ENCODE results near the gene LPCAT3.

The LPCAT3 gene

GRCh38 chr12:6939191-6939540 lies 79.1 kb downstream of the LPCAT3 start:
- Histone ChIP-seq H3K4me1 (peaks cover 12% of the 10 kb centered on the region), H3K27ac (no peak overlapping the region), H3K9ac (no peak overlapping the region), H2AFZ (no peak overlapping the region), H3K27me3 (ENCODE audit: control insufficient read depth, insufficient read depth, low read length) (no peaks in the 10 kb centered on the region), H3K79me2 (peaks cover 4% of the 10 kb centered on the region), H3K9me3 (ENCODE audit: control insufficient read depth, low read length) (no peaks in the 10 kb centered on the region), H3K4me2 (ENCODE audit: low read length) (no peak overlapping the region), H3K4me3 (ENCODE audit: low read depth, low read length) (no peak overlapping the region), H3K36me3 (ENCODE audit: control insufficient read depth, insufficient read depth, low read length) (no peaks in the 10 kb centered on the region)
- no peak for TF ChIP-seq CTCF (IDR thresholded peaks at IDR 0.05)

DNA sequence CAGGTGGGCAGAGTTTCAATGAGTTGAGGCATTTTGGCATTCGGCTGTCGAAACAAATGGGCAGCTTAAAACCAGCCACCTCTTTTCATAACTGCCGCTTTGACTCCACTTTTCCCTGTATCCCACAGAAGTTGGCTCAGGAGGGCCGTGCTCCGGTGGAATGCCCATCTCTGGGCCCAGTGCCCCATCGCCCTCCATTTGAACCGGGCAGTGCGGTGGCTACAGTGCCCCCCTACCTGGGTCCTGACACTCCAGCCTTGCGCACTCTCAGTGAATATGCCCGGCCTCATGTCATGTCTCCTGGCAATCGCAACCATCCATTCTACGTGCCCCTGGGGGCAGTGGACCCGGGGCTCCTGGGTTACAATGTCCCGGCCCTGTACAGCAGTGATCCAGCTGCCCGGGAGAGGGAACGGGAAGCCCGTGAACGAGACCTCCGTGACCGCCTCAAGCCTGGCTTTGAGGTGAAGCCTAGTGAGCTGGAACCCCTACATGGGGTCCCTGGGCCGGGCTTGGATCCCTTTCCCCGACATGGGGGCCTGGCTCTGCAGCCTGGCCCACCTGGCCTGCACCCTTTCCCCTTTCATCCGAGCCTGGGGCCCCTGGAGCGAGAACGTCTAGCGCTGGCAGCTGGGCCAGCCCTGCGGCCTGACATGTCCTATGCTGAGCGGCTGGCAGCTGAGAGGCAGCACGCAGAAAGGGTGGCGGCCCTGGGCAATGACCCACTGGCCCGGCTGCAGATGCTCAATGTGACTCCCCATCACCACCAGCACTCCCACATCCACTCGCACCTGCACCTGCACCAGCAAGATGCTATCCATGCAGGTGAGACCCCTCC lies 79.7 kb downstream of the LPCAT3 start:
- Histone ChIP-seq H3K9me3 (ENCODE audit: control insufficient read depth, low read length) (no peaks in the 10 kb centered on the region), H2AFZ (no peak overlapping the region), H3K4me3 (ENCODE audit: low read depth, low read length) (peak overlapping the region; percentile 54), H3K27me3 (ENCODE audit: control insufficient read depth, insufficient read depth, low read length) (no peaks in the 10 kb centered on the region), H3K4me1 (peaks cover 14% of the 10 kb centered on the region), H3K79me2 (peaks cover 4% of the 10 kb centered on the region), H3K36me3 (ENCODE audit: control insufficient read depth, insufficient read depth, low read length) (no peaks in the 10 kb centered on the region), H3K9ac (no peak overlapping the region), H3K4me2 (ENCODE audit: low read length) (peak overlapping the region; percentile 43), H3K27ac (peak overlapping the region; percentile 79)
- no peak for TF ChIP-seq CTCF (IDR thresholded peaks at IDR 0.05)

GRCh38 chr12:6937481-6938352 lies 80.6 kb downstream of the LPCAT3 start:
- peak; percentile 97 for TF ChIP-seq CTCF (IDR thresholded peaks at IDR 0.05)
- H3K27me3 ChIP-seq (ENCODE audit: control insufficient read depth, insufficient read depth, low read length), result no peaks in the 10 kb centered on the region
- H3K9me3 ChIP-seq (ENCODE audit: control insufficient read depth, low read length), result no peaks in the 10 kb centered on the region
- H3K9ac ChIP-seq, result no peak overlapping the region
- peak overlapping the region; percentile 55 for H2AFZ ChIP-seq
- H3K4me1 ChIP-seq, result peaks cover 18% of the 10 kb centered on the region
- no peaks in the 10 kb centered on the region for H3K36me3 ChIP-seq (ENCODE audit: control insufficient read depth, insufficient read depth, low read length)
- H3K4me3 ChIP-seq (ENCODE audit: low read depth, low read length), result peak overlapping the region; percentile 54
- H3K79me2 ChIP-seq, result peaks cover 7% of the 10 kb centered on the region
- peak overlapping the region; percentile 88 for H3K4me2 ChIP-seq (ENCODE audit: low read length)
- H3K27ac ChIP-seq, result peak overlapping the region; percentile 79

GRCh38 chr12:6936636-6937480 lies 81.4 kb downstream of the LPCAT3 start:
- peak overlapping the region; percentile 88 for H3K4me2 ChIP-seq (ENCODE audit: low read length)
- no peaks in the 10 kb centered on the region for H3K9me3 ChIP-seq (ENCODE audit: control insufficient read depth, low read length)
- H3K9ac ChIP-seq, result no peak overlapping the region
- peak overlapping the region; percentile 55 for H2AFZ ChIP-seq
- no peak for TF ChIP-seq CTCF (IDR thresholded peaks at IDR 0.05)
- no peaks in the 10 kb centered on the region for H3K27me3 ChIP-seq (ENCODE audit: control insufficient read depth, insufficient read depth, low read length)
- peaks cover 7% of the 10 kb centered on the region for H3K79me2 ChIP-seq
- peaks cover 24% of the 10 kb centered on the region for H3K4me1 ChIP-seq
- H3K36me3 ChIP-seq (ENCODE audit: control insufficient read depth, insufficient read depth, low read length), result no peaks in the 10 kb centered on the region
- H3K4me3 ChIP-seq (ENCODE audit: low read depth, low read length), result peak overlapping the region; percentile 54
- peak overlapping the region; percentile 79 for H3K27ac ChIP-seq
